NCI-H2171 treated with DMSO at 0.1 percent for 48 hours (cell line): ENCODE results near the gene IL17A.
"Not testable (repeated sequence)": the region's sequence is repeated elsewhere in the genome, so short reads cannot be mapped to it uniquely, and the experiment has no call there.

Experiments
- DNase-seq: peaks from one replicate; lab custom pipeline; 2025; lab: John Stamatoyannopoulos, UW

IL17A gene

DNA sequence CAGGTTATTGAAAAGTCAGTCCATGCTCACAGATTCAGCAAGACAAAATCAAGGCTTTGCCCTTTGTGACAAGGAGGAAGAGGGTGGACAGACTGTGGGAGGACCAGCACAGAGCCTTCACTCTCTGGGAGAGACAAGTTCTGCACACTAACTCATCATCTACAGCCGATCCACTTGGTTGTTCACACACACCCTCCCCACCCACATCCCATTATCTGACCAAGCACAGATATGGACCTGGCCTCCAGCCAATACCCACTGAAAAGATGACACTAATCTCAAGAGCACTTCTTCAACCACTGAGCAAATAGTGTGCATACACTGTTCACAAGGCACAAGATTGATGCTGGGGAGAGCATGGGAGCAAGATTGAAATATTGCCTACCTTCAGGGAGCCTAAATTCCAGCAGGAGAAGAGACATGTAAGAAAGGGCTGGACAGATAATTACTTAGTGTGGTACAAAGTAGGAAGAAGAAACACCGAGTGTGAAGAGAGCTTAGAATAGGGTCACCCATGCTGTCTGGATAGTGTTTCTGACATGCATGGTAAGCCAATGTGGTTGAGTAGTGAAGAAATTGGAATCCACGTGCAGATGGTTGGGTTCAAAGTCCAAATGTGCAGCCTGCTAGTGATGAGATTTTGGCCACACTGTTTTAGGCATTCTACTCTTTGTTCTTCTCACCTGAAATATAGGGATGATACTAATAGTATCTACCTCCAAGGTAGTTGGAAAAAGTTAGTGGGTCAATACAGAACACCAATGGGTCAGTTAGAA, 21.7 kb upstream of the IL17A start:
- no peak for DNase-seq

DNA sequence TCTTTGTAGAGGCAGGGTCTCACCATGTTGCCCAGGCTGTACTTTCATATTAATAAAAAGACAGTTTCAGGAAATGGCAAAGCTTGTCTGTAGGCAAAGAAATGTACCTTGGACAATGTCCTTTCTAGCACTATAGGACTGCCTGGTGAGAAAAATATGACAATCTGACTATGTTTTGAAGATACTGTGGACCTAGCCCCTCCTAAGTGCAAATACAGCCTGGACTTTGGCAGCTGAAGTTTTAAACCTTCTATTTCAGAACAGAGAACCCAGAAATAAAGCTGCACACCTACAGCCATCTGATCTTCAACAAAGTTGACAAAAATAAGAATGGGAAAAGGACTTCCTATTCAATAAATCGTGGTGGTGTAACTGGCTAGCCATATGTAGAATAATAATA, 18.9 kb upstream of the IL17A start:
- DNase-seq = no peak

DNA sequence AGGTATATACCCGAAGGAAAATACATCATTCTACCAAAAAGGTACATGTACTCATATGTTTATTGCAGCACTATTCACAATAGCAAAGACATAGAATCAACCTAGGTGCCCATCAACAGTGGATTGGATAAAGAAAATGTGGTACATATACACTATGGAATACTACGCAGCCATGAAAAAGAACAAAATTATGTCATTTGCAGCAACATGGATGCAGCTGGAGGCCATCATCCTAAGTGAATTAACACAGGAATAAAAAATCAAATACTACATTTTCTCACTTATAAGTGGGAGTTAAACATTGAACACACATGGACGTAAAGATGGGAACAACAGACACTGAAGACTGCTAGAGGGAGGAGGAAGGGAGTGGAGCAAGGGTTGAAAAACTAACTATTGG, 17.8 kb upstream of the IL17A start:
- DNase-seq = not testable (repeated sequence)

DNA sequence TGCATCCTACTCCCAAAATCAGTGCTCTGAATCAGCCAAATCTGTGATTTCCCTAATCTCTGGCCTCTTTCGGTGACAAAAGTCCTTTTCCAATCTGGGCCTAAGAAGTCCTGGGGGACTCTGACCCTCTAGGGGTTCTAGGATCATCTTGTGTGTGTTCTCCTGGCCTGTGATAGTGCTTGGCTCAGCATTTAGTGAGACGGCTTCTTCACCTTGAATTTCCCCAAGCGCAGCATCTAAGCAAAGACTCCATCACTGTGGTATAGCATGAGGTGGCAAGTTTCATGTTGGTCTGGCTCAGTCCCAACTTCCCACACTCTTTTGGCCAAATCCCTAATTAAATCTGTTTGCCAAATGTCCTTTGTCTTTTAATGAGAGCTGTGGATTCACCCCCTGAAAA, 12.1 kb upstream of the IL17A start:
- DNase-seq = no peak

DNA sequence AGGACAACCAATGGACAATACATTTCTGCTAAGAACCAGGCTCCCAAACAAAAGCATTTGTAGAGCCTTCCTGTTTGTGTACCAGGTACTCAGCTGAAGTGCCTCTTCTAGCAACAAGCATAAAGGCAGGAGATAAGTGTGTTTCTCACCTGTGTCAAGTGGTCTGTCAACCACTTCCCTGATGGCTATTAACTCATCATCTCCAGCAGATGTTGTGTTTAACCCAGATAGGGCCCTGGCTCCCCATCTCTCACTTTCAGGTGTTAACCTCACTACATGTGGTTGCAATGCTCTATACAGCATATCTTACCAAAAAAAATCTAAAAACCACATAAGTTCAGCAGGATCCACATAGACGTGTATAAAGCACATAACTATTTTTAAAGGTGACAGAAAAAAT, 9.6 kb upstream of the IL17A start:
- no peak for DNase-seq

DNA sequence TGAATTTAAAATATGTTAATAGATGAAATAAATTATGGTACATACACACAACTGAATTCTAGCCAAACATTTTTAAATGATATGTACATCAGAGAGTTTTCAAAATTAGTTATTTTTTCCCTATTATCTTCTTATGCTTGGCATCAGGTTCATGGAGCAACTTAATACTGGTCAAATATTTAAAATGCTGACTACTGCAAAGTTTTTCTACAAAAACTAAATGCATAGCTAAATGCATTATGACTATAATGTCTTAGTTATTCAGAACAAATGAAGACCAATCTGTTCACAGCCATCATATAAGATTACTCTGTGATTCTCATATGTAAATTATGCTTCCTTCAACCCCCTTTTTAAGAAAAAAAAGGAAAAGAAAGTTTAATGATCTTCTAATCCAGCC, 8.2 kb upstream of the IL17A start:
- DNase-seq = no peak

DNA sequence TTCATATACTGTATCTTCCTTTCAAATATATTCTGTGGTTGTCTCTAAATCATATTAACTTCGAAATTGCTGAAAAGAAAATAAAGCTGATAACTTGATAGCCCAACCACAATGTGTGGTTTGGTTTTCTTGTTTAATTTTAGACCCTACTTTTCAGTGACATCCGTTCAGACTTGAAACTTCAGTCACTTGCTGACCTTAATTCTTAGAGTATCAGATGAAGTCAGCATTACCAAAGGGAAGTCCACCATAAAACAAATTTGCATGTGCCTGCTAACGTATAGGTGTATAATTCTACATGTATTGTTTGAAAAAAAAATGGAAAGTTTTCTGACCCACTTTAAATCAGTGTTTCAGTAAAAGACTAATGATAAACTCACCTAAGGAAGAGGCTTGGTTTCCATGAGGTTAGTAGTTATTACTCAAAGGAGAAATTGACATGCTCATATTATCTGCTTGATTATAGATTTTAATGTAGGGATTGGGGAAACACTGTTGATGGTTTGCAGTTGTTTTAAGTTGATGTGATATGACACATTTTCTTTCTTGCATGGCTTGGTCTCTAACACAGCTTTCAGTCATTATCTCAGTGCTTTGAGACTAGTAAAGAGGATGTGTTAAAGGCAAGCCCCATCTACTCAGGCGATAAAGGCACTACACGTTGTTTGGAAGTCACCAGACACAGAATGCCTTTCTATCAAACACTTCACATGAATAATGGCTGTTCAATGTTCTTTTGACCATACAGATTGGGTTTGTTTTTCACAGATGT, 5.2 kb upstream of the IL17A start:
- DNase-seq = no peak

DNA sequence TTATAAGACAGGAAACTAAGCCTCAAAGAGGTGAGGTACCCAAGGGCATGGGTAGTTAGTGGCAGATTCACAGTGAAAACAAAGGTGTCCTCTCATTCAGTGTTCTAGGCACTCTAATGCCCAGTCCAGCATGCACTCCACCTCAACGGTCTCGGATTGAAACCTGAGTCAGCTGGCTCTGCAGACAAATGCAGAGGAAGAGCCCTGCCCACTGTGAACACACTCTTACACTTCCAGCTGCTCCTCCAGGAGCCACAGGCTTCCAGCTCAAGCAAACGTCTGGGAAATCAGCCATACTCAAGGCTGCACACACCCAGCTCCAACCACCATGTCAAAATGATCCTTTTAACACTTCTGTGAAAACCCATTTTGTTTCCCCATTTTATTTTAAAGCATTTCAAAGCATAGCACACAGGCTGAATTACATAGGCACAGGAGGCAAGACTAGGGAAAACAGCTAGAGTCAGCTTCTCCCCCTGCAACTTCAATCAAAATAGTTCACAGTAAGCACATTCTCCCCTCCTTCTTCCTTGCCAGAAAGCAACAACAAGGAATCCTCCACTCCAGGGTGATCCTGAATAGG, 3.0 kb upstream of the IL17A start:
- no peak for DNase-seq

DNA sequence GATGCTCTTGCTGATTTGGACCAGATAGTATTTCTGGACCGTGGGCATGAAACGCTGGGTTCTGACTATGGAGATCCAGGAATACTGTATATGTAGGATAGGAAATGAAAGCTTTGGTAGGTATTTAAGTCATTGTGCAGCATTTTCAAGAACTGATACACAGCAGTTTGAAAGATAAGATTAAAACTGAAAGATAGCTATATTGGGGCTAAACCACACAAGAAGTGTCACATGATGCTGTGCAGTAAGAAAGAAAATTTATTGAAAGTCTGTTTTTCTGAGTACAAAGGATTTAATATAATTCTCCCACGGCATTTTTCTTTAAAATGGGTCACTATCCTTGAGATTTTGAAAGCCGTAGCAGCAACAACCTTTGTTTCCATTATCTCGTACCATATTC, 305 bp downstream of the IL17A start:
- DNase-seq = no peak

DNA sequence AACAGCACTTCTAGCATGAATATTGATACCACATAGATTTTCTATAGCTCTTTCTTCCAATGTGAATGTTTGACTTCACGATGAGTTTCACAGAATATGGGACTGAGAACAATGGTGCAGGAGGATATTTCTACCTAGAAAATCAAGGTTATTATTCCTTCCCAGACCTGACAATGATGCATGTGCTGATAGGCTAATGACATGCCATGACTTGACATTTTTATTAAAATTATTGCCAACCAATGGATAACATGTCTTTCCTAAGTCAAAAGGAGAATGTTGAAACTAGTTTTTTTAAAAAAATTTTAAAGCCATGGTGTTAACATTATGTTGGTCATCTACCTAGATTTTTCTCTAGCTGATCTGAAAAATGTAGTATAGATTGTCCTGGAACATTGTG, 923 bp downstream of the IL17A start:
- no peak for DNase-seq

DNA sequence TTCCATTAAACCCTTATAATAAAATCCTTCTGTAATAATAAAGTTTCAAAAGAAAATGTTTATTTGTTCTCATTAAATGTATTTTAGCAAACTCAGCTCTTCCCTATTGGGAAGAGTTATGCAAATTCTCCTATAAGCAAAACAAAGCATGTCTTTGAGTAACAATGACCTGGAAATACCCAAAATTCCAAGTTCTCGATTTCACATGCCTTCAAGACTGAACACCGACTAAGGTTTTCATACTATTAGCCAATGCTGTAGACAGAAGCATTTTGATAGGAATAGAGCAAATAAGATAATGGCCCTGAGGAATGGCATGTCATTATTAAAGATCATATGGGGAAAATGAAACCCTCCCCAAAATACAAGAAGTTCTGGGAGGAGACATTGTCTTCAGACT, 3.8 kb downstream of the IL17A start:
- no peak for DNase-seq

DNA sequence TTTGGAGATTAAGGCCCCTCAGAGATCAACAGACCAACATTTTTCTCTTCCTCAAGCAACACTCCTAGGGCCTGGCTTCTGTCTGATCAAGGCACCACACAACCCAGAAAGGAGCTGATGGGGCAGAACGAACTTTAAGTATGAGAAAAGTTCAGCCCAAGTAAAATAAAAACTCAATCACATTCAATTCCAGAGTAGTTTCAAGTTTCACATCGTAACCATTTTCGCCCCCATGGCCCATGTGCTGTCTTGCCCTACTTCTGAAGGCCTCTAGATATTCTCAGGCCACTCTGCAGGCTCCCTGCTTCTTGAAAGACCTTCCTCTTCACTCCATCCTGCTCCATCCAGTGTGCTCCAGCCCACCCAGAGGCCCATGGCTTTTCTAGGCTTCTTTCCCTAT, 4.2 kb downstream of the IL17A start:
- no peak for DNase-seq

DNA sequence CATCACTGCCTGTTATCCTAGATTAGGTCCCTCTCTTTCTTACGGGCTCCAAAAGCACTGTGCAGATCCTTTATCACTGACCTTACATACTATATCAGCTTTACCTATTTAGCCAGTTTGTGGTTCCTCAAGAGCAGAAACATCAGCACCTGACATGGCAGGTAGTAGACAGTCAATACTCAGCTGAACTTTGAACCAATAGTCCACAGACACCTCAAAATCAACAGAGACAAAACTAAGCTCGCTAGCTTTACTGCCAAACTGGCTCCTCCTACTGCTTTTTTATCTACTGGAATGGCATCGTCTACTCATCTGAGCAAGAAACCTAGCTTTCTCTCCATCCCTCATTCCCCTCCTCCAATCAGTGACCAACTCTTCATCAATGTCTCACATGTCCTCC, 5.6 kb downstream of the IL17A start:
- DNase-seq = no peak

DNA sequence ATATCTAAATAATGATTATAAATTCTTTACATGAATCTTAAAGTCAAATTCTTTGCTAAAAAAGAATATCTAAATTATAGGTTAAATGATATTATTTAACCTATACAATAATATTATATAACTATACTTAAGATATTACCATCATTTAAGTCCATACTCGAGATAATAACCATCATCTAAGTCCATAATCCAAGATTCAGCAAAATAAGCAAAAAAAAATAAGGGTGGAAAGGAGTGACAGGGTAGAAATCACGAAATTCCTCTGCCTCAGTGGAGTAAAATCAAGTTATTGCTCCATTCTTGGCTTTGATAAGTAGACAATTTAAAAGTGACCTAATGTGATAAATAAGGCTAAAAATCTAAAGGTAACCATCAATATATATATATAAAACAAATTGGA, 9.7 kb downstream of the IL17A start:
- DNase-seq = no peak

DNA sequence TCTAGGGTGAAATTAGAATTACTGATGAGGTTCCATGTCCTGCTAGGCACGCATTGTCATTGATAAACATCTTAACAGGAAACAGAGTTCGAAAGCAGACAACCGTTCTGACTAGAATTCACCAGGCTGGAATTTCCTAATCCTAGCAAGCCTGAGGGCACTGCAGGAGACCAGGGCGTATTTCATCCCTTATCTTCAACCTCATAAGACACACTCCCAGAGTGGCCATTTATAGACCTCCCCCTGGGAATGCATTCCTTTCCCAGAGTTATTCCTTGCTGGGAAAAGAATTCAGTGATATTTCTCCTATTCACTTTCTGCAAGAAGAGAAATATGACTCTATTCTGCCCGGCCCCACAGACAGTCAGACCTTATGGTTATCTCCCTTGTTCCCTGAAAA, 13.9 kb downstream of the IL17A start:
- DNase-seq = not testable (repeated sequence)

DNA sequence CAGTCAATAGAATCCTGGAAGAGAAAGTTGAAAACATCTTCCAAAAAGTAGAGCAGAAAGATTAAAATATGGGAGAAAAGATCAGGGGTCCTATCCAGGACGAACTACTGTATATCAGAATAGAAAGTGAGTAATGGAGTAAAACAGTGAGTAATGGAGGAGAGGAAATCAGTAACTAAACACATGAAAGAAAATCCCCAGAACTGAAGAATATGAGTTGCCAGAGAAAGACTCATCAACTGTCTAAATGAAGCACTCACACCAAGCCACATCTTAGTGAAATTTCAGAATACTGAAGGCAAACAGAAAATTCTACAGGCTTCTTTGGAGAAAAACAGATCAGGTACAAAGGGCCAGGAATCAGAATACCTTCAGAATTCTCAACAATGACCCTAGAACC, 14.9 kb downstream of the IL17A start:
- DNase-seq = no peak

DNA sequence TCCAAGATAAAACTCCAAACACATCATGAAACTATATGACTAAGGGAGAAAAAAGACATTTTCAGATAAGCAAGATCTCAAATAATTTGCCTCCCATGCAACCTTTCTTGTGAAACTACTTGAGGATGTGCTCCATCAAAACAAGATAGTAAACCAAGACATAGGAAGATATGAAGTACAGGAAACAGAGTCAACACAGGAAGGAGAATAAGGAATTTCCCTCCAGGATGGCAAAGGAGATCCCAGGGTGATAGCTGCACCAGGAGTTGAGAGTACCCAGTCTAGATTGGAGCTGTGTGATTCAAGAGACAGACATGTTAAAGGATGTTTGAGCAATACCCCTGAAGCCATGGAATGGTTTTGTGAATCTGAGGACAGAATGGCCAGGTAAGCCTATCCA, 15.3 kb downstream of the IL17A start:
- no peak for DNase-seq

DNA sequence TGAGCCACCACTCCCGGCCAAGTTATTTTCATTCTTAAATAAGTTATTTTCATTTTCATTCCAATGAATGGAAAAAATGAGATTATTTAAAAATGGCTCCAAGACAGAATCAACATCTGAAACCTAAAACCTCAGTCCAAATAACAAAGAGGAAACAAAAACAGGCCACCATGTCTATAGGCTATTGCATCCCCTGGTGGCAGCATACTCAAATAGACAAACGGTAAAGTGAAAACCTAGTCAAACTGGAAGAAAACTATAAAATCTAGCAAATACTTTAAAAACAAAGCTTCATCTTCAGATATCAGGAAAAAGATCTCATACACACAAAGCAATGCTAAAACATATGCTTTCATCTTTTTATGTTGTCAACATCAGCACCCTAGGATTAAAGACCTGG, 20.9 kb downstream of the IL17A start:
- no peak for DNase-seq

DNA sequence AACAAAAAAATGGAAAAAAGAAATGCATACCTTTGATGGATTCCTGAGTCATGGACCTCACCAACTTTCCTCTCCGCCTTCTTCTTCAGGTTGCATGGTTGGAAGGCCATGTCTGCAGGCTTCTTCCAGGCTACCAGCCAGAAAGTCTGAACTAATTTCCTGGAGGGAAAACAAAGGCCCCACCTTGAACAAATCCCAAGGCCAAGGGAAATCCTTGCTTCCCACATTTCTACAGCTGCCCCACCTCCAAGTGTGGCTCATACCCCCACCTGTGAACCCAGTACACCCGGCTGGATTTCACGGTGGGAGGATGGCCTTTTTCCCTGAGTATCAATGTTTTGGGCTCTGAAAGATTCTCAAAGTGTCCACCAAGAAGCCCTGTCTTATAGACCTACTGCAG, 22.4 kb downstream of the IL17A start:
- no peak for DNase-seq

DNA sequence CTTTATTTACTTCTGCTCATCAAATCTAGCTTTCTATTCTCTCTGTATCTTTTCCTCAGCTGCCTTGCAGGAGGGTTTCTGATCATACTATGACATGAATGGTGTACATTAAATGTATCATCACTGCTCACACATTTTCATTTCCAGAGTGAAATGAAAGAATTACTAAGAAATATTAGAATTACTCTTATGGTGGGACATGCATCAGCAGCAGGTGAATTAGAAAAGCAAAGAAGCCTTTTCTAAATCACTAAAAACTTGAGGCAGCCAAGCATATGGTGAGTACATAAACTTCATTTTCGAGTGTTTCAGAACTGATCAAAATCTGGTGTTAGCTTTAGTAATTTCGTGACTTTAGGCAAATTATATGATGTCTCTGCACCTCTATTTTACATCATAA, 23.6 kb downstream of the IL17A start:
- no peak for DNase-seq

DNA sequence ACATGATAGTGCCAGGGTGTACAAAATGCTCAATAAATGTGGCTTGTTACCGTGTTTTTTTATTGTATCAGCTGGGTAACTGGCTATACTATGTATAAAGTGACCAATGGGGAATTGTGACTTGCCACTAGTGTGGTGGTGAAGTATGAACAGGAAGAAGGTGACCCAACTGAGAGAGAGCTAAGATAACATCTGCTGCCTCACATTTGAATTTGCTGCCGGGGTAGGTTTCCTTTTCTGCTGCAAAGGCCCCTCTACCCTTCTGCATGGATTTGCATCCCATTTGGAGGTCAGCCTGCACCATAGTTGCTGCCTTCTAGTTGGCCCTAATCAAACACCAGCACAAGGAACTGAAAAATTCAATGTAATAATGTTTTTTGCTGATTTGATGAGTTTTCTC, 24.1 kb downstream of the IL17A start:
- no peak for DNase-seq

DNA sequence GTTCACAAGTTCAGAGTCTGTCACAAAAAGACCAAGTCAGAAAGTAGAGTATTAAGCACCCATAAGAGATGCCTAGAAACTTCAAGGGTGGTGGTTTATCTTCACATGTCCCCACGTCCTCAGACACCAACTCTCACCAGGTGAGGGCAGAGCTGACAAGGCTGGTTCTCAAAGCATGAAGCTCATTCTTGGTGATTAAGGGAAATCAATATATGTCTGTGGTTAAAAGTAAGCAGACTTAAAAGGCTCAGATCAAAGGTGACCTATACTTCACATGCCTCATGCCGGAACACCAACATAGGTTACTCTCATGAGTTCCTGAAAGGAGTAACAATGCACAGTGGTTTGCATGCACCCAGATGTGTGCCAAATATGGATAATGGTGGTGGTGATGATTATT, 27.0 kb downstream of the IL17A start:
- DNase-seq = no peak

DNA sequence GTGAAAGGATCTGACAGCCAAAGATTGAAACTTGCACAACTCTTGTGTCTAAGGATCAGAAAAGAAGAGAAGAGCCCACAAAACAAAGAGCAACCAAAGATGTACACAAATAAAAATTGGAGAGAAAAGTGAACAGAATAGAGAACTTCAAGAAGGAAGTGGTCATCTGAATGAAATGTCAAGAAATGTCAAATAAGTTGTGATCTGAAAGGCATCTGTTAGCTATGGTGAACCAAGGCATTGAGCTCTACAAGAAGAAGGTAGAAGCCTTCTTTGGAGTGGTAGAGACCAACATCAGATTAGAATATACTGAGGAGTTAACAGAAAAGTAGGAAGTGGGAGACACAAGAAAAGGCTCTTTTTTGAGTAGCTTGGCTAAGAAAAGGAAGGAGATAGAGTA, 29.6 kb downstream of the IL17A start:
- no peak for DNase-seq
